NCI-H2196 (cell line): ENCODE measurements around the gene PPFIBP2.
A peak's percentile ranks its signal among the peaks of the same experiment; 100 is the strongest.

Experiments used
- DNase-seq: peaks from one replicate; lab custom pipeline; 2025; ENCODE audit not compliant: unreplicated experiment; lab: John Stamatoyannopoulos, UW

PPFIBP2 gene

GRCh38 chr11:7513234-7514098, at the start of gene PPFIBP2:
TSS of gene PPFIBP2 (plus strand) at chr11:7513999. CDS start at chr11:7549476, 35,477 bp downstream.
- peak; percentile 88 for DNase-seq

- DNase-seq: no peak
Observed at GRCh38 chr11:7467652-7468051, 46.1 kb upstream of the PPFIBP2 start.

- DNase-seq: no peak
Observed at GRCh38 chr11:7469351-7469865, 44.4 kb upstream of the PPFIBP2 start.

GRCh38 chr11:7471071-7471470, 42.7 kb upstream of the PPFIBP2 start:
- no peak for DNase-seq

GRCh38 chr11:7473717-7474116, 40.1 kb upstream of the PPFIBP2 start:
- no peak for DNase-seq

- DNase-seq: no peak
Observed at GRCh38 chr11:7480113-7480512, 33.7 kb upstream of the PPFIBP2 start.

GRCh38 chr11:7484131-7484530, 29.7 kb upstream of the PPFIBP2 start:
- no peak for DNase-seq

GRCh38 chr11:7484645-7485044, 29.2 kb upstream of the PPFIBP2 start:
- DNase-seq: no peak

GRCh38 chr11:7485186-7486097, 28.4 kb upstream of the PPFIBP2 start, which contains the start of gene OLFML1:
TSS of gene OLFML1 (plus strand) at chr11:7485506. CDS start at chr11:7485876, 370 bp downstream.
- no peak for DNase-seq

GRCh38 chr11:7486098-7486780, 27.6 kb upstream of the PPFIBP2 start:
- no peak for DNase-seq

- DNase-seq: no peak
Observed at GRCh38 chr11:7486781-7487140, 27.0 kb upstream of the PPFIBP2 start.

- DNase-seq: no peak
Observed at GRCh38 chr11:7487360-7487759, 26.4 kb upstream of the PPFIBP2 start.

- no peak for DNase-seq
Observed at GRCh38 chr11:7488681-7489080, 25.1 kb upstream of the PPFIBP2 start.

- DNase-seq: no peak
Observed at GRCh38 chr11:7489376-7489775, 24.4 kb upstream of the PPFIBP2 start.

GRCh38 chr11:7490054-7490453, 23.7 kb upstream of the PPFIBP2 start:
- DNase-seq: no peak

GRCh38 chr11:7490535-7490934, 23.3 kb upstream of the PPFIBP2 start:
- no peak for DNase-seq

GRCh38 chr11:7492253-7492652, 21.5 kb upstream of the PPFIBP2 start:
- no peak for DNase-seq

GRCh38 chr11:7493670-7494069, 20.1 kb upstream of the PPFIBP2 start:
- DNase-seq: no peak

- DNase-seq: no peak
Observed at GRCh38 chr11:7494086-7494745, 19.6 kb upstream of the PPFIBP2 start.

- no peak for DNase-seq
Observed at GRCh38 chr11:7495882-7496551, 17.8 kb upstream of the PPFIBP2 start.
